ENCODE measurements around the gene CCT7.
A peak's percentile ranks its signal among the peaks of the same experiment; 100 is the strongest.

CCT7 gene

DNA sequence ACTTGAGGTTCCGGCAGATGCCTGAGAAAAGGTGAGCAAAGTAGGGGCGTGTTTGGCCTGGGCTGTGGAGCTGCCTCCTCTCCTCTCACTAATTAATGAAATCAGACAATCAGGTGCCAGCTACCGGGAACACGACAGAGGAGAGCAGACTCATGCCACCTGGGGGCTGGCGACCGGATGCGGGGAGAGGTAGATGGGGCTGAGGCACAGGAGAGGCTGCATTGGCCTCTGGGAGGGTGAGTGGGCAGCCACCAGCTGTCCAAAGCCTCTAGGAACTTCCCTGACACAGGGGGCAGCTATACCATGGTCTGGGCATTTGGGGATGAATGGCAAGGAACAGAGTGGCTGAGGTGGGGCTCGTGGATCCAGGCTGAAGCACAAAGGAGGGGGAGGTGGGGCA, 25.2 kb downstream of the CCT7 start:
- Histone ChIP-seq H3K4me3 (ENCODE audit: low read depth, low read length) (no peak overlapping the region), H3K27ac (ENCODE audit: extremely low read depth, low read depth, low read length) (no peak overlapping the region), H3K9me3 (ENCODE audit: control insufficient read depth, insufficient read depth, low read depth, low read length) (no peaks in the 10 kb centered on the region), H3K36me3 (ENCODE audit: control insufficient read depth in 2 of 2, insufficient read depth in 1 of 2, low read length in 2 of 2) (peaks cover under 1 to 48% of the 10 kb centered on the region in 2 experiments; a peak in 2 of 3 replicates), H3K4me1 (ENCODE audit: control insufficient read depth, insufficient read depth, low read length) (no peaks in the 10 kb centered on the region)
- ChIA-PET POLR2A (no interaction called here), CTCF (interaction anchor here (1.0 to 1.4 kb wide), 5 partner anchors 9 to 367 kb away, joined by 3 to 10 read pairs (median 4); no protein-coding TSS in a partner anchor)
- TF ChIP-seq ZNF404 (tag by site-specific recombination; IDR thresholded peaks at IDR 0.05) (no peak), ZNF354C (tag by site-specific recombination; IDR thresholded peaks at IDR 0.05; ENCODE audit: borderline replicate concordance, low read depth) (no peak), OSR2 (tag by site-specific recombination; IDR thresholded peaks at IDR 0.05) (no peak), ZNF426 (tag by site-specific recombination; IDR thresholded peaks at IDR 0.05) (no peak), IKZF3 (tag by site-specific recombination; IDR thresholded peaks at IDR 0.05) (no peak), ZBTB21 (tag by site-specific recombination; IDR thresholded peaks at IDR 0.05) (no peak), ZNF701 (tag by site-specific recombination; IDR thresholded peaks at IDR 0.05) (no peak), ZNF133 (tag by site-specific recombination; IDR thresholded peaks at IDR 0.05) (no peak), ZNF2 (tag by site-specific recombination; IDR thresholded peaks at IDR 0.05) (no peak), KLF1 (tag by site-specific recombination; IDR thresholded peaks at IDR 0.05) (no peak), GLIS2 (tag by site-specific recombination; IDR thresholded peaks at IDR 0.05) (no peak), ZSCAN23 (tag by site-specific recombination; IDR thresholded peaks at IDR 0.05) (no peak), ZBTB48 (tag by site-specific recombination; IDR thresholded peaks at IDR 0.05) (no peak), FEZF1 (tag by site-specific recombination; IDR thresholded peaks at IDR 0.05) (no peak), ZBTB17 (tag by site-specific recombination; IDR thresholded peaks at IDR 0.05) (no peak), ZXDB (tag by site-specific recombination; IDR thresholded peaks at IDR 0.05) (no peak)
- TF ChIP-seq, protein P1, sequence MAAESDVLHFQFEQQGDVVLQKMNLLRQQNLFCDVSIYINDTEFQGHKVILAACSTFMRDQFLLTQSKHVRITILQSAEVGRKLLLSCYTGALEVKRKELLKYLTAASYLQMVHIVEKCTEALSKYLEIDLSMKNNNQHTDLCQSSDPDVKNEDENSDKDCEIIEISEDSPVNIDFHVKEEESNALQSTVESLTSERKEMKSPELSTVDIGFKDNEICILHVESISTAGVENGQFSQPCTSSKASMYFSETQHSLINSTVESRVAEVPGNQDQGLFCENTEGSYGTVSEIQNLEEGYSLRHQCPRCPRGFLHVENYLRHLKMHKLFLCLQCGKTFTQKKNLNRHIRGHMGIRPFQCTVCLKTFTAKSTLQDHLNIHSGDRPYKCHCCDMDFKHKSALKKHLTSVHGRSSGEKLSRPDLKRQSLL (tag by site-specific recombination; IDR thresholded peaks at IDR 0.05), result no peak
- TF ChIP-seq, protein P2, sequence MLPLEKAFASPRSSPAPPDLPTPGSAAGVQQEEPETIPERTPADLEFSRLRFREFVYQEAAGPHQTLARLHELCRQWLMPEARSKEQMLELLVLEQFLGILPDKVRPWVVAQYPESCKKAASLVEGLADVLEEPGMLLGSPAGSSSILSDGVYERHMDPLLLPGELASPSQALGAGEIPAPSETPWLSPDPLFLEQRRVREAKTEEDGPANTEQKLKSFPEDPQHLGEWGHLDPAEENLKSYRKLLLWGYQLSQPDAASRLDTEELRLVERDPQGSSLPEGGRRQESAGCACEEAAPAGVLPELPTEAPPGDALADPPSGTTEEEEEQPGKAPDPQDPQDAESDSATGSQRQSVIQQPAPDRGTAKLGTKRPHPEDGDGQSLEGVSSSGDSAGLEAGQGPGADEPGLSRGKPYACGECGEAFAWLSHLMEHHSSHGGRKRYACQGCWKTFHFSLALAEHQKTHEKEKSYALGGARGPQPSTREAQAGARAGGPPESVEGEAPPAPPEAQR (tag by site-specific recombination; IDR thresholded peaks at IDR 0.05), result no peak

DNA sequence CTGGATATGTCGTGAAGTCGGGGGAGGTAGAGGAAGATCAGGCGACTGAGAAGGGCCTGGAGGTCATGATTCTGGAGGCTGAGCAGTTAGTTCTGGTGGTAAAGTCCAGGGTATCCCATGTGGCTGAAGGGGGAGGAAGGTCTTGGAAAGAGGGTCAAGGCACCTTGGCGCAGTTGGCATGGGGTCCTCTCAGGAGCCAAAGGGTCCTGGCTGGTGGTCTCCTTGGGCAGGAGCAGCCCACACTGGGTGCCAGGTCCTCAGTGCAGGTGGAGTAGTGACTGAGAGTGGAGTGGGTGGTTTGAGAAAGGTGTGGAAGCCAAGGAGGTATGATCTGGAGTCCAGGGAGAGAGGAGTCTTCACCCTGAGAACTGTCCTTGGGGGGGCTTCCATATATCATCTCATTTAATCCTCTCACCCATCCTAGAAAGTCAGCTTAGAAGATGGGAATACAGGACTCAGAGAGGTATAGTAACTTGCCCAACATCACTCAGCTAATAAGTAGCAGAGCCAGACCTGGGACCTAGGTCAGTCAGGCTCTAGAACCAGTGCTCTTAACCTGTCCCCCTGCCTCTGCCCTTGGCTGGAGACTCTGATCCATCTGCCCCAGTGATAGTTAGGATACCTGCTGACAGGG, 25.7 kb downstream of the CCT7 start:
- Histone ChIP-seq H3K27ac (ENCODE audit: extremely low read depth, low read depth, low read length) (no peak overlapping the region), H3K36me3 (ENCODE audit: control insufficient read depth in 2 of 2, insufficient read depth in 1 of 2, low read length in 2 of 2) (peaks cover 0 to 44% of the 10 kb centered on the region in 2 experiments; a peak in 1 of 3 replicates), H3K4me1 (ENCODE audit: control insufficient read depth, insufficient read depth, low read length) (no peaks in the 10 kb centered on the region), H3K4me3 (ENCODE audit: low read depth, low read length) (no peak overlapping the region), H3K9me3 (ENCODE audit: control insufficient read depth, insufficient read depth, low read depth, low read length) (no peaks in the 10 kb centered on the region)
- ChIA-PET POLR2A (no interaction called here), CTCF (interaction anchor here (1.0 to 1.4 kb wide), 4 partner anchors 8 to 368 kb away, joined by 3 to 10 read pairs (median 6); no protein-coding TSS in a partner anchor)
- TF ChIP-seq BCL11A (tag by site-specific recombination; IDR thresholded peaks at IDR 0.05; ENCODE audit: low read depth) (no peak), ZNF274 (IDR thresholded peaks at IDR 0.05; ENCODE audit: low read length) (no peak), ZNF274 (tag by site-specific recombination; IDR thresholded peaks at IDR 0.05; ENCODE audit: borderline replicate concordance) (no peak), GFI1B (tag by site-specific recombination; IDR thresholded peaks at IDR 0.05) (no peak), ZNF664 (tag by site-specific recombination; IDR thresholded peaks at IDR 0.05) (peak; percentile 83)
- TF ChIP-seq, protein P3, sequence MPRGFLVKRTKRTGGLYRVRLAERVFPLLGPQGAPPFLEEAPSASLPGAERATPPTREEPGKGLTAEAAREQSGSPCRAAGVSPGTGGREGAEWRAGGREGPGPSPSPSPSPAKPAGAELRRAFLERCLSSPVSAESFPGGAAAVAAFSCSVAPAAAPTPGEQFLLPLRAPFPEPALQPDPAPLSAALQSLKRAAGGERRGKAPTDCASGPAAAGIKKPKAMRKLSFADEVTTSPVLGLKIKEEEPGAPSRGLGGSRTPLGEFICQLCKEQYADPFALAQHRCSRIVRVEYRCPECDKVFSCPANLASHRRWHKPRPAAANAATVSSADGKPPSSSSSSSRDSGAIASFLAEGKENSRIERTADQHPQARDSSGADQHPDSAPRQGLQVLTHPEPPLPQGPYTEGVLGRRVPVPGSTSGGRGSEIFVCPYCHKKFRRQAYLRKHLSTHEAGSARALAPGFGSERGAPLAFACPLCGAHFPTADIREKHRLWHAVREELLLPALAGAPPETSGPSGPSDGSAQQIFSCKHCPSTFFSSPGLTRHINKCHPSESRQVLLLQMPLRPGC (tag by site-specific recombination; IDR thresholded peaks at IDR 0.05), result no peak

Data from HEK293 (cell line).